Activated effector memory CD4-positive, alpha-beta T cell treated with Interleukin-2 at 50 U/mL for 16 hours (primary cell): ENCODE data around the gene LMBR1L.

Experiments
- DNase-seq: peaks from one replicate; pipeline ENCODE4 v3.0.0-alpha.2; 2020

Gene LMBR1L

GRCh38 chr12:49111206-49111605 lies 559 bp upstream of the LMBR1L start:
- DNase-seq = no peak

- DNase-seq = no peak
These were observed 795 bp downstream of the LMBR1L start for GRCh38 chr12:49109641-49110463.

- DNase-seq = no peak
These were observed 1.7 kb downstream of the LMBR1L start for GRCh38 chr12:49108958-49109404.

GRCh38 chr12:49105504-49106084 lies 5.1 kb downstream of the LMBR1L start:
- no peak for DNase-seq

GRCh38 chr12:49104822-49105221 lies 5.8 kb downstream of the LMBR1L start:
- DNase-seq = no peak

- no peak for DNase-seq
These were observed 10.3 kb downstream of the LMBR1L start for GRCh38 chr12:49100380-49100779.

- DNase-seq = no peak
These were observed 11.9 kb downstream of the LMBR1L start for GRCh38 chr12:49098703-49099102.

- DNase-seq = peak; percentile 44
These were observed 12.6 kb downstream of the LMBR1L start for GRCh38 chr12:49098035-49098451.

GRCh38 chr12:49097381-49097780 lies 13.3 kb downstream of the LMBR1L start:
- no peak for DNase-seq

GRCh38 chr12:49094975-49095365 lies 15.7 kb downstream of the LMBR1L start:
- no peak for DNase-seq

GRCh38 chr12:49094160-49094974 lies 16.3 kb downstream of the LMBR1L start, which contains the start of gene DHH:
TSS of gene DHH (minus strand) at chr12:49094801. CDS start at chr12:49094512, 289 bp downstream.
- no peak for DNase-seq

- no peak for DNase-seq
These were observed 16.9 kb downstream of the LMBR1L start for GRCh38 chr12:49093792-49094159.

GRCh38 chr12:49092816-49093406 lies 17.7 kb downstream of the LMBR1L start:
- no peak for DNase-seq

GRCh38 chr12:49092086-49092815 lies 18.4 kb downstream of the LMBR1L start:
- DNase-seq = peak; percentile 33

GRCh38 chr12:49091836-49092085 lies 18.9 kb downstream of the LMBR1L start:
- no peak for DNase-seq

GRCh38 chr12:49091056-49091835 lies 19.4 kb downstream of the LMBR1L start:
- no peak for DNase-seq

- DNase-seq = peak; percentile 14
These were observed 20.6 kb downstream of the LMBR1L start for GRCh38 chr12:49089821-49090773.

GRCh38 chr12:49088932-49089330 lies 21.7 kb downstream of the LMBR1L start:
- no peak for DNase-seq

GRCh38 chr12:49088150-49088931 lies 22.3 kb downstream of the LMBR1L start:
- peak; percentile 48 for DNase-seq

GRCh38 chr12:49086116-49086515 lies 24.5 kb downstream of the LMBR1L start:
- DNase-seq = no peak
